Activated CD4-positive, alpha-beta T cell treated with anti-CD3 and anti-CD28 coated beads for 1 hour (primary cell): Measurements from ENCODE around the gene OR9A4.

Experiments used
- DNase-seq: peaks from one replicate; pipeline ENCODE4 v3.0.0-alpha.2; 2020

The OR9A4 gene

GRCh38 chr7:141949021-141949420, 32.8 kb downstream of the OR9A4 start:
- DNase-seq: no peak

- no peak for DNase-seq
These were observed 33.3 kb downstream of the OR9A4 start for GRCh38 chr7:141949451-141949850.

- DNase-seq: no peak
These were observed 33.7 kb downstream of the OR9A4 start for GRCh38 chr7:141949911-141950310.

- no peak for DNase-seq
These were observed 34.6 kb downstream of the OR9A4 start for GRCh38 chr7:141950806-141951205.

GRCh38 chr7:141952461-141952860, 36.3 kb downstream of the OR9A4 start:
- DNase-seq: no peak

- DNase-seq: no peak
These were observed 38.1 kb downstream of the OR9A4 start for GRCh38 chr7:141954334-141954733.

- no peak for DNase-seq
These were observed 39.9 kb downstream of the OR9A4 start for GRCh38 chr7:141956084-141956483.

- DNase-seq: no peak
These were observed 44.7 kb downstream of the OR9A4 start for GRCh38 chr7:141960687-141961422.
